HepG2 (cell line): ENCODE results near the gene FAP. TPM values are rescaled to one million over a fixed set of nuclear protein-coding genes. Genes with fewer than 3 reads are reported as not detected.

Experiments
- ATAC-seq: fragments of 200-7000 bp; cut with Tn5 transposase; 3 replicates; pipeline ENCODE4 v1.9.1; 2020; ENCODE audit warnings: mild to moderate bottlenecking, moderate library complexity
- BruUV-seq: library from RNA; stranded (reverse); fragments of 400-500 nt; replicated peaks from 2 replicates; lab custom pipeline; 2021; lab: Mats Ljungman, UMichigan
- CTCF ChIA-PET: fragments of 300-600 bp; formaldehyde crosslinking; extraction: SDS; loops from one replicate; lab custom pipeline; 2021; ENCODE audit warnings: low total read pairs, inconsistent platforms, low intra/inter-chr PET ratio; lab: Yijun Ruan, JAX
- POLR2A ChIA-PET: fragments of 350-600 bp; sonication (Branson Sonifier 250); formaldehyde crosslinking; loops from one replicate; lab custom pipeline; 2020; ENCODE audit warnings: antibody characterized with exemption, inconsistent platforms; lab: Yijun Ruan, JAX
- DNase-seq: peaks from one replicate; pipeline ENCODE4 v3.0.0-alpha.2; 2015; ENCODE audit warnings: low spot score
- FAIRE-seq: peaks from 3 replicates; lab custom pipeline; 2011; peaks lifted over from hg19 to GRCh38; lab: Jason Lieb, UNC
- H2AFZ ChIP-seq: one replicate; pipeline ENCODE4 v1.6.1; 2011; ENCODE audit warnings: low read length, inconsistent platforms
- H3K27ac ChIP-seq: fragments of 300-600 bp; 3 replicates; pipeline ENCODE4 v1.8.0; 2011; ENCODE audit warnings: mixed run types, mild to moderate bottlenecking, mixed read lengths, low read length, inconsistent platforms; ENCODE audit not compliant: insufficient read depth; ENCODE audit errors: extremely low read length
- H3K27me3 ChIP-seq, 2 experiments: fragments of 200-600 bp in 1 of 2; 2 replicates in 1 of 2; 3 replicates in 1 of 2; pipeline versions ENCODE4 v1.6.0 to v1.8.0; 2011; ENCODE audit warnings: low read length in 2 of 2, mild to moderate bottlenecking in 2 of 2, moderate library complexity in 2 of 2, inconsistent platforms in 1 of 2; ENCODE audit not compliant: insufficient read depth in 2 of 2, control insufficient read depth in 1 of 2
- H3K36me3 ChIP-seq, 2 experiments: fragments of 200-600 bp in 1 of 2; replicated peaks in 1 of 2; 2 replicates in 1 of 2; 3 replicates in 1 of 2; pipeline versions ENCODE4 v1.5.1 to v1.8.0; 2011; ENCODE audit warnings: low read length in 2 of 2, inconsistent platforms in 1 of 2; ENCODE audit not compliant: insufficient read depth in 2 of 2, control insufficient read depth in 1 of 2
- H3K4me1 ChIP-seq: 2 replicates; pipeline ENCODE4 v1.5.1; 2012; ENCODE audit warnings: low read length, inconsistent platforms; ENCODE audit not compliant: insufficient read depth
- H3K4me2 ChIP-seq: 2 replicates; pipeline ENCODE4 v1.6.0; 2011; ENCODE audit warnings: low read depth, low read length, inconsistent platforms
- H3K4me3 ChIP-seq, 3 experiments: fragments of 200-600 bp in 1 of 3; sonication (generic), shearing (Covaris generic) in 1 of 3; replicated peaks in 1 of 3; 2 replicates each; pipeline ENCODE4 v1.5.1; 2011 to 2016; ENCODE audit warnings: low read length in 3 of 3, inconsistent platforms in 2 of 3, low read depth in 2 of 3, mild to moderate bottlenecking in 2 of 3, control low read depth in 1 of 3, mixed read lengths in 1 of 3; ENCODE audit not compliant: insufficient read depth in 1 of 3
- H3K79me2 ChIP-seq: one replicate; pipeline ENCODE4 v1.6.1; 2011; ENCODE audit warnings: low read length, inconsistent platforms; ENCODE audit not compliant: insufficient read depth
- H3K9ac ChIP-seq: 2 replicates; pipeline ENCODE4 v1.6.0; 2011; ENCODE audit warnings: mild to moderate bottlenecking, low read depth, low read length, inconsistent platforms; ENCODE audit not compliant: insufficient read depth
- H3K9me3 ChIP-seq: 2 replicates; pipeline ENCODE4 v1.5.1; 2012; ENCODE audit warnings: mild to moderate bottlenecking, low read length
- H4K20me1 ChIP-seq: 2 replicates; pipeline ENCODE4 v1.6.0; 2011; ENCODE audit warnings: inconsistent platforms, mild to moderate bottlenecking, low read length, moderate library complexity; ENCODE audit not compliant: insufficient read depth
- ARID5B ChIP-seq: IDR thresholded peaks from 2 replicates; pipeline ENCODE4 v1.4.0; 2020; ENCODE audit warnings: mild to moderate bottlenecking, missing genetic modification reagents
- MEIS1 ChIP-seq: sonication (generic); formaldehyde crosslinking; IDR thresholded peaks from 2 replicates; pipeline ENCODE4 v1.9.0; 2021; ENCODE audit warnings: mild to moderate bottlenecking, missing genetic modification reagents, moderate library complexity, borderline replicate concordance
- SIX1 ChIP-seq: sonication (generic); formaldehyde crosslinking; IDR thresholded peaks from 2 replicates; pipeline ENCODE4 v1.4.0; 2020; ENCODE audit warnings: missing genetic modification reagents, borderline replicate concordance
- ZMAT5 ChIP-seq: sonication (generic); formaldehyde crosslinking; IDR thresholded peaks from 2 replicates; pipeline ENCODE4 v1.5.0; 2020; ENCODE audit warnings: mild to moderate bottlenecking, low read depth, missing genetic modification reagents, borderline replicate concordance
- WGBS: methylation state at CpG from one replicate; pipeline ENCODE4 v1.1.6; 2017; ENCODE audit warnings: low lambda C conversion rate; 5-methylcytosine and 5-hydroxymethylcytosine counted together
- in situ Hi-C: cut with HindIII; loops from 2 replicates; pipeline ENCODE4 v1.10.0; 2017; ENCODE audit warnings: low pct_unique_long_range_greater_than_20kb; ENCODE audit not compliant: extremely low pct_ligation_motif_present
- intact Hi-C: fragments of 100-400 bp; cut with micrococcal nuclease; formaldehyde crosslinking; loops from one replicate; pipeline ENCODE4 v1.10.0; 2022; ENCODE audit not compliant: unreplicated experiment
- polyA plus RNA-seq, 8 experiments: library from polyadenylated mRNA; depleted of rRNA in 3 of 8; stranded (reverse) in 7 of 8; unstranded in 1 of 8; fragments of >200 nt; fragmentation: Illumina TruSeq in 4 of 8; extraction: Trizol in 4 of 8; gene quantifications; 2 replicates each; pipeline versions ENCODE4 v1.2.1 to v1.2.3, GENCODE V29; 2011 to 2016; ENCODE audit warnings: low read depth in 4 of 8, missing spikeins in 1 of 8, mixed read lengths in 1 of 8; ENCODE audit not compliant: insufficient read depth in 1 of 8
- total RNA-seq, 5 experiments: library from RNA; depleted of rRNA; stranded (reverse); fragments of >200 nt; fragmentation: Illumina TruSeq; extraction: Trizol; gene quantifications; 2 replicates each; pipeline ENCODE4 v1.2.3, GENCODE V29; 2016; ENCODE audit warnings: low read depth in 1 of 5

FAP gene
- total and polyA plus RNA-seq, 2 of the 13 experiments (the other 11 are each of a cell fraction or from before 2014, with no cell fraction given), result not detected

GRCh38 chr2:162212366-162212765 lies 30.9 kb downstream of the FAP start:
- WGBS, result under 1% methylated on average over 2 of the region's 2 CpGs
- no peaks in the 10 kb centered on the region for H3K4me1 ChIP-seq
- BruUV-seq, result no TSS peak

More at GRCh38 chr2:162212366-162212765, 30.9 kb downstream of the FAP start:
- no peak overlapping the region for H3K4me2 ChIP-seq
- no peak overlapping the region for H3K4me3 ChIP-seq
- H3K27ac ChIP-seq, result no peak overlapping the region
- peaks cover 1 to 9% of the 10 kb centered on the region in 2 experiments; a peak in 3 of 5 replicates for H3K27me3 ChIP-seq
- H3K9ac ChIP-seq, result no peak overlapping the region
- in situ Hi-C loops, result no loop called here
- TF ChIP-seq ZMAT5, result no peak
- TF ChIP-seq MEIS1 (CRISPR knock-in tag), result no peak
- TF ChIP-seq SIX1 (CRISPR knock-in tag), result no peak
- TF ChIP-seq ARID5B (CRISPR knock-in tag), result no peak
- H2AFZ ChIP-seq, result no peak overlapping the region
- no peak for FAIRE-seq
- H3K36me3 ChIP-seq, result no peaks in the 10 kb centered on the region
- H3K79me2 ChIP-seq, result no peaks in the 10 kb centered on the region
- no peak for DNase-seq
- CTCF ChIA-PET, result no interaction called here
- H4K20me1 ChIP-seq, result no peaks in the 10 kb centered on the region
- POLR2A ChIA-PET, result no interaction called here
- no peaks in the 10 kb centered on the region for H3K9me3 ChIP-seq
- no peak for ATAC-seq
- intact Hi-C loops, result no loop called here
